ENCODE results near the gene PDGFA. TPM values are rescaled to one million over a fixed set of nuclear protein-coding genes. Genes with fewer than 3 reads are reported as not detected.

PDGFA gene
- total and polyA plus RNA-seq, 12 donors = 2.9 to 28.6 (median 13.6) TPM

DNA sequence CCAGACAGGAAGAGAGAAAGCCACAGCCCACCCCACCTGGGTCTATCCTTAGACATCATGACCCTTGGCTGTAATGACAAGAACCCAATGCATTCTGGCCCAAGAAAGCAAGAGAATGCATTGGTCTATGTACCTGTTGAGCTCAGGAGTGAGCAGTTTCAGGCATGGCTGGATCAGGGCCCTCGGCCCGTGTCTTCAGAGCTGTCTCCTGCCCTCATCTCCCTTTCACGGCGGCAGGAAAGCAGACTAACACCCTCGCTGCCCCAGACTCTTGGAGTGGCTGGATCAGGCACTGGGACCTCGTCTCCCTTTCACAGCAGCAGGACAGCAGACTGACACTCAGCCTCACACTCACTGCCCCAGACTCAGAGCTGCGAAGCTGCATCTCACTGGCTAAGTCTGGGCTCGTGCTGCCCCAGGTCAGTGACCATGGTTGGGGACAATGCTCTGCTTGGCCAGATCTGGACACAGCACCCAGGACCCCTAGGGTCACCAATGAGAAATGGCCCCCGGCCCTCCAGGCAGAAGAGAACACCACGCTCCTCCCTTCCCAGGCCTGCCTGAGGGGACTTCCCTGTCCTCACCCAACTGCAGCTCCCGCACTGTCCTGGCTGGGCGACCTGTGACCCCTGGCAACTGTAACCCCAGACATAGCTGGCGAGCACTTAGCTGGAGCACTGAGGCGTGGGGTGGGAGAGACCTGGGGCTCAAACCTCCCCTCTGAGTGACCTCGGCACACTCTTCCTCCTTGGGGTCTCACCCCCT lies 12.9 kb upstream of the PDGFA start:
- no peak overlapping the region for H3K4me3 ChIP-seq

DNA sequence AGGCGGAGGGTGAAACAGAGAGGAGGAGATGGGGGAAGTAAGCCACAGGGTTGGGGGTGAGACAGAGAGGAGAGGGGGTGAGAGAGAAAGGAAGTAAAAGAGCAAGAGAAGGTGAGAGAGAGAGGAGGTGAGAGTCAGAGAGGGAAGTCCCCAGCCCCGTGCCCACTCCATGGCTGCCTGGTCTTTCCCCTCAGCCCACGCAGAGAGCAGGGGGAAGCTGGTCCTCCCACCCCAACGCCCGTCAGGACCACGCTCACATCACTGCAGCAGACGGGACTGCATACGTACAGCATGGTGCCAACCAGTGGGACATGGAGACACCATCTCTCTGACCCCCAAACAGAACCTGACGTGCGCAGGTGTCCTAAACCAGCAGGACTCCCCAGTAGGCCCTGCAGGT lies 12.1 kb upstream of the PDGFA start:
- 74 to 84% (median 80%) methylated on average over 9 to 10 of the region's 10 CpGs for WGBS, 4 donors
- Histone ChIP-seq H3K4me1 (replicated peaks in 1 of 2) (no peaks in the 10 kb centered on the region), H3K36me3 (replicated peaks in 1 of 2) (no peaks in the 10 kb centered on the region), H3K9me3 (replicated peaks in 1 of 3) (no peaks in the 10 kb centered on the region), H3K27ac (no peak overlapping the region), H3K27me3 (no peaks in the 10 kb centered on the region), H3K4me3 (no peak overlapping the region)
- intact Hi-C loops (cut with DNase I) = no loop called here
- no peak for TF ChIP-seq POLR2A (IDR thresholded peaks at IDR 0.05)
- TF ChIP-seq, protein P1, sequence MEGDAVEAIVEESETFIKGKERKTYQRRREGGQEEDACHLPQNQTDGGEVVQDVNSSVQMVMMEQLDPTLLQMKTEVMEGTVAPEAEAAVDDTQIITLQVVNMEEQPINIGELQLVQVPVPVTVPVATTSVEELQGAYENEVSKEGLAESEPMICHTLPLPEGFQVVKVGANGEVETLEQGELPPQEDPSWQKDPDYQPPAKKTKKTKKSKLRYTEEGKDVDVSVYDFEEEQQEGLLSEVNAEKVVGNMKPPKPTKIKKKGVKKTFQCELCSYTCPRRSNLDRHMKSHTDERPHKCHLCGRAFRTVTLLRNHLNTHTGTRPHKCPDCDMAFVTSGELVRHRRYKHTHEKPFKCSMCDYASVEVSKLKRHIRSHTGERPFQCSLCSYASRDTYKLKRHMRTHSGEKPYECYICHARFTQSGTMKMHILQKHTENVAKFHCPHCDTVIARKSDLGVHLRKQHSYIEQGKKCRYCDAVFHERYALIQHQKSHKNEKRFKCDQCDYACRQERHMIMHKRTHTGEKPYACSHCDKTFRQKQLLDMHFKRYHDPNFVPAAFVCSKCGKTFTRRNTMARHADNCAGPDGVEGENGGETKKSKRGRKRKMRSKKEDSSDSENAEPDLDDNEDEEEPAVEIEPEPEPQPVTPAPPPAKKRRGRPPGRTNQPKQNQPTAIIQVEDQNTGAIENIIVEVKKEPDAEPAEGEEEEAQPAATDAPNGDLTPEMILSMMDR (IDR thresholded peaks at IDR 0.05) = no peak
- no peak for DNase-seq

More for the DNA sequence above, 12.9 kb upstream of the PDGFA start:
- intact Hi-C loops (cut with DNase I) = no loop called here
- WGBS, 4 donors = 75 to 100% (median 85%) methylated on average over 1 to 15 of the region's 15 CpGs
- Histone ChIP-seq H3K4me1 (replicated peaks in 1 of 2) (peaks cover 0 to under 1% of the 10 kb centered on the region in 2 donors), H3K9me3 (replicated peaks in 1 of 3) (no peaks in the 10 kb centered on the region), H3K27me3 (no peaks in the 10 kb centered on the region), H3K27ac (no peak overlapping the region), H3K36me3 (replicated peaks in 1 of 2) (no peaks in the 10 kb centered on the region)
- no peak for DNase-seq
- no peak for TF ChIP-seq POLR2A (IDR thresholded peaks at IDR 0.05)
- TF ChIP-seq, protein P1 (IDR thresholded peaks at IDR 0.05) = no peak

DNA sequence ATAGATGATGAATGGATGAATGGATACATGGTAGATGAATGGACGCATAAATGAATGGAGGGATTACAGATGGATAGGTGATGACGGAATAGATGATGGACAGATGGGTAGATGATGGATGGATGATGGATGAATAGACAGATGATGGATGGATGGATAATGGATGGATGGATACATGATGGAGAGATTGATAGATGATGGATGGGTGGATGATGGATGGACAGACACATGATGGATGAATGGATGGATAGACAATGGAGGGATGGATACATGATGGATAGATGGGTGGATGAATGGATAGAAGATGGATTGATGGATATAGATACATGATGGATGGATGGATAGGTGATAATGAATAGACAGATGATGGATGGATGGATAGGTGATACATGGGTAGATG lies 8.8 kb upstream of the PDGFA start:
- H3K27me3 ChIP-seq = no peaks in the 10 kb centered on the region
- intact Hi-C loops (cut with DNase I) = loop anchor here in 1 of 2 donors (10.0 kb wide), 1 partner anchor 64 kb away; no protein-coding TSS in a partner anchor
- WGBS, 4 donors = 85 to 88% (median 87%) methylated on average over 2 of the region's 2 CpGs
- H3K36me3 ChIP-seq (replicated peaks in 1 of 2) = no peaks in the 10 kb centered on the region
- H3K4me3 ChIP-seq = no peak overlapping the region
- no peaks in the 10 kb centered on the region for H3K9me3 ChIP-seq (replicated peaks in 1 of 3)
- H3K4me1 ChIP-seq (replicated peaks in 1 of 2) = no peaks in the 10 kb centered on the region
- no peak for TF ChIP-seq POLR2A (IDR thresholded peaks at IDR 0.05)
- TF ChIP-seq, protein P1 (IDR thresholded peaks at IDR 0.05) = no peak
- H3K27ac ChIP-seq = no peak overlapping the region
- DNase-seq = no peak

DNA sequence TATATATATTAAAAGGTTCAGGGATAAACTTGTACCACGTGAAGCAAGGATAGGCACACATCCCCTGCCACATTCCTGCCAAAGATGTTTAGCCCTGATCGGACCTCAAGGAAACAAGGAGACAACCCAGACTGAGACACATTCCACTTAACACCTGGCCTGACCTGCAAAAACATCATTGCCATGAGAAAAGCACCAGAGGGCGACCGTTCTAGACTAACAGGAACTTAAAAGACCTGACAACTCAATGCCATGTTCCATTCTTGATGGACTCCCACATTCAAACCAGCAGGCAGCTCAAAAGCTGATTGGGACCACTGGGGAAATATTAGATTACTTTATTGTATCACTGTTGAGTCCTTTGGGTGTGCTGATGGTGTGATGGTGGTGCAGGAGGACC lies 8.1 kb upstream of the PDGFA start:
- peaks cover 0 to under 1% of the 10 kb centered on the region in 2 donors for H3K4me1 ChIP-seq (replicated peaks in 1 of 2)
- no peak overlapping the region for H3K4me3 ChIP-seq
- H3K9me3 ChIP-seq (replicated peaks in 1 of 3) = no peaks in the 10 kb centered on the region
- peaks cover 3% of the 10 kb centered on the region for H3K27me3 ChIP-seq
- 84 to 92% (median 90%) methylated on average over 4 of the region's 4 CpGs for WGBS, 4 donors
- TF ChIP-seq, protein P1 (IDR thresholded peaks at IDR 0.05) = no peak
- TF ChIP-seq POLR2A (IDR thresholded peaks at IDR 0.05) = no peak
- H3K36me3 ChIP-seq (replicated peaks in 1 of 2) = no peaks in the 10 kb centered on the region
- DNase-seq = no peak
- no peak overlapping the region for H3K27ac ChIP-seq
- intact Hi-C loops (cut with DNase I) = loop anchor here in 1 of 2 donors (10.0 kb wide), 1 partner anchor 63 kb away; no protein-coding TSS in a partner anchor
